ENCODE data around the gene HOXD9.

HOXD9 gene

DNA sequence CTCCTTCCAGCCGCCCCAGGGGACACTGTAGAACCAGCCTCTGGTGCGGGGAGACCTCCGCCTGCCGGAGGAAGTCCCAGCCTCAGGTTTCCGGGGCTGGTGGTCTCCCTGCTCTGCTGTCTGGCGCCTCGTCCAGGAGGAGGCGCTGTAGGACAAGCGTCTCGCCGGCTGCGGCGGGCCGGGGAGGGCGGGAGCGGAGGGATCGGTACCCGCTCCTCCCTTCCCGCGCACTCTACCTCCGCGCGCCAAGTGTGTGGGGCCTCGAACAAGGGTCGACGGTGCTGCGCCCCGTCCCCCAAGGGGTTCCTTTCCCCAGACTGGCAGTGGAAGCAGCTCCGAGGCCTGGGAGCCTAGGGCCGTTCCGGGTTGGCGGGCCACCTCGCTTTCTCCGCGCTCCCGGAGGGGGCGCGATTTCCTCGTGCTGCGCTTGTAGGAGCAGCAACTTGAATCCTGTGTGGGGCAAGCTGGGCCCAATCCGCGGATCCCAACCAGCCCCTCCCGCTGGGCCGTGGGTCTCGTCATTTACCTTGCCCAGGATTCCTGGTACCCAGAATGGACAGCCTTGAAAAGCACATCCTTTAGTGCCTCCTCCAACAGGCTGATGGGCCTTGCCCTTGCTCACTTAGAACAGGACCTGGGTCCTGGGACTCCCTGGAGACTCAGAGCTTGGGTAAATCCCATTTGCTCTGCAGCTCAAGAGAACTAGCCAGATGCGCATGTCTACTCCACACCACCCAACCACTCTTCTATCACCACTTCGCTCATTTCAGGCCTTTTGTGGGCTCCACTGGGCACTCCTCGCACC is 18.2 kb downstream of the HOXD9 start:
- DNase-seq = no peak

DNA sequence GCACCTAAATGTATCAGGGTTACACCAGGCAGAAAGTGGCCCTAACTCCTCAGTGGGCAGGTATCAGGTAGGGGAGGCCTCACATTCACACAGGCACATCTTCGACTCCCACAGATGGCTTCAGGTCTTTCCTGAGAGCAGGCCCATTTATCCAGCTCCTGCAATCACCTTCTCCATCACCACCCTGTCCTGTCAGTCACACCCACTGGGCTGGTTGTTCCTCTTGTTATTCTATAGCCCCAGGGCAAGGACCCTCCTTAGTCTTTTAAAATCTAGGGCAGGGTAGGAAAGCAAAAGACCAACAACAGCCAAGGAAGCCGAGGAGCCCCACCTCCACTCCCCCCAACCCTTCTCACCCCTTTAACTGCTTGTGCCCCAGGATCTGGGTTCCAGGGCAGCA is 19.8 kb downstream of the HOXD9 start:
- DNase-seq = no peak

DNA sequence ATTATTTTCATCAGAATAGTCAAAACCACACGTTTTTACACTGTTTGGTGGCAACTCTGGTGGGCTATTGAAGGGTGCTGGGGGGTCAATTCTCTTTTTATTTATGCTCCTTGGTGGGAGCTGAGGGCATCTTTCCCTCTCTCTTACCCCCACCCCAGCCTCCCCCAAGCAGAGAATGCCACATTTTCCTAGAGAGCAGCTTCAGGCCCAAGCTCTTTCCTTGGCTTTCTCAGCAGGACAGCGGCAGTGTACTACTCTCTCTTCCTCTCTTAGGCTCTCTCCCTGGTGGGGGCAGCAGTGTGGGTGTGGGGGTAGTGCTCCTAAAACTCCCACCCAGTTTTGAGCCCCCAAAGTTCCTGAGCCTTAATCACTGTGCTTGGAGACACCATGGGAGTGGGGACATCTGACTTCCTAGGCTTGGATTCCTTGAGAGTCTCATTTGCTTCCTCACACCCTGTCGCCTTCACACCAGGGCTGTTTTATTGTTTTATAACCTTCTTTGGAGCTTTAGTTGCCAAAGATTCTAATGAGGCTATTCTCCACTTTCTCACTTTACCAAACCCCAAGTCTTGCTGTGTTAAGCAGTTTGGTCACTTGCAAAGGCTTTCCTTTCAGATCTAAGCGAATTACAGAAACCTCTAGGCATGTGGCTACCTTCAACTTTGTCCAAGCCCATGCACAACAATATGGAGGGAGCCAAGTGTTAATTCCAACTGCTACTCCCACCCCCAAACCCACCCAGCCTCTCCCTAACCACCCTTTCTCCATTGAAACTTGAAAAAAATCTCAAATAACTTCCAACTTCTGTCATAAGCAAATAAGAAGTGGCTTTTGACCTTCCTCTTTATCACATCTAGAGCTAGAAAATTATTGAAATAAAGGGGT is 22.8 kb downstream of the HOXD9 start:
- no peak for DNase-seq

DNA sequence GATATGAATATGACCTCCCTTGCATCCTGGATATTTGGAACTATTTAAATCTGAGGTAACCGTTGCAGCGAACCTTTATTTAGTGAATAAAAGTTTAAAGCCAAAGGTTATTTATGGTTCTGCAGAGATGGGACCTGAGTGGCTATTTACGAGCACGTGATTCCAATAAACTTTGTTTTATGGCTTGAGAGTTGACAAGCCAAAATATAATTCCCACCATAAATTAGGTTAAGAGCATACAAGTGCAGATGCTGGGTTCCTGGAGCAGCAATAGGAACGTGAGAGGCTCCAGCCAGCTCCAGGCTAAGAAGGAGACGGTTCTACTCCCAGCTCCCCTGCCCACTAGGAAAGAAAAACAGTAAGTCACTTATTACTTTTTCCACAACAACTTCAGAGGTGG is 23.6 kb downstream of the HOXD9 start:
- no peak for DNase-seq

DNA sequence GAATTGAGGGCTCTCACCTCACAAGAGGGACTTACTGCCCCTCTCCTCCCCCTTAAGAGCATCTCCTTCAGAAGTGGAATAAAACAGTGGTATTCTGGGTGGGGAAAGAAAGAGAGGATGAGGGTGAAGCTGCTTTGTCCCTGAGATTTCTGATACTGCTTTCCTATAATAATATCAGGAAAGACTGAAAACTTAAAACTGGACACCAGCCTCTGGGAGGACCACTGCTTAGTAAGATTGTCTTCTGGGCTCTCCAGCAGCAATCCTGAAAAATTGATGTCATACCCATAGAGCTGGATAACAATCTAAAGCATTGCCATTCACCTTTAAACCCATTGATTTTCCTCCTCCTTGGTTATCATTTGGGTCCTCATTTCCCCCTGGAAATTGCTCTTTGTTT is 24.1 kb downstream of the HOXD9 start:
- DNase-seq = no peak

DNA sequence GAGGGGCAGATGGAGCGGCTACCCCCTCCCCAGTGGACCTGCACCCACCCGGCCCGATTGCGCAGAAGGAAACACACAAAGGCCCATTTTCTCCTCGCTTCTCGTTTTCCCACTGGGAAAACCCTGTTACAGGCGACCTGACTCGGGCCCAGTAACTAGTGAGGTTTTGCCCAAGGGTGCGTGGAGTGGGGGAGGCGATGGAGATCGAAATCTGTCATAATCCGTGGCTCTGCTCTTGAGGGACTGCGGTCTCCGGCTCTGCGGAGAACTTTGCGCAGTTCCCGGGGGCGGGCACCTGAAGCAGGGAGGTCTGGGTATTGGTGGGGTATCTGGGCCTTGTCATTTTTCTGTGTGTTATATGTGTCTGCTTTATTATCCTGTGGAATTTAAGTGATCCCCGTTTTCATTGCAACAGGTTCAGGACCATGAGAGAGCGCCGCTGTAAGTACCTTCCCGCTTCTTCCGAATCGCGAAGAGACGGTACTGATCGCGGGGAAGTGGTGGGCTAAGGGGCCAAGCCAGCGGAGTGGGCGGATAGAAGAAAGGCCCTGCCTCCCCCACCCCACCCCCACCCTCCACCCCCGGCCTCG is 24.8 kb downstream of the HOXD9 start:
- no peak for DNase-seq

DNA sequence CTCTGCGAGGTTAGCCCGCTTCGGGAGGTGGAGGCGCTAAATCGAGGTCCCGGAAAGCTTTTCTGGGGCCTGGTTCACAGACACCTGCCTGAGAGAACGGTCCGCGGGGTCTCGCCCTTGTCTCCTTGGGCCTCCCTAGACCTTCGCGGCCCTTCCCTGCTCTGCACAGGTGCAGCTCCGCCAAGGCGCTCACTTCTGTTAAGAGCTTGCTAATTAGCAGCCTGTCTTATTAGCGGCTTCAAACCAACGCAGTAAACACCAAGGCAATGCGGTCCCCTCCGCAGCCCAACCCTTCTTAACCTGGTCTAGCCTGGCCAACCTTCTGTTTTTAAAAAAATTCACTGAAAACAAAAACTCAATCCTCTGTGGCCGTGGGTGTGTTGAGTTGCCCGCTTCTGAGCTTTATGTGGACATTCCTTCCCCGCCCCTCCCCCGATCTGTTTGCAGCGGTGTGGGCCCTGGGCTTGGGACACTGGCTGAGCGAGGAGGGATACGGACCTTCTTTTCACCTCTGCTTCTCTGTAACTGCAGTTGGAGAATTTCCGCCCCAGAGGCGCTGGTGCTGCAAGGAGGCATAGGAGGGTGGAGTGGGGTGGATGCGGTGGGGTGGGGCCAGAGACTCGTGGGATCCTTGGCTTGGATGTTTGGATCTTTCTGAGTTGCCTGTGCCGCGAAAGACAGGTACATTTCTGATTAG is 25.4 kb downstream of the HOXD9 start:
- DNase-seq = no peak

DNA sequence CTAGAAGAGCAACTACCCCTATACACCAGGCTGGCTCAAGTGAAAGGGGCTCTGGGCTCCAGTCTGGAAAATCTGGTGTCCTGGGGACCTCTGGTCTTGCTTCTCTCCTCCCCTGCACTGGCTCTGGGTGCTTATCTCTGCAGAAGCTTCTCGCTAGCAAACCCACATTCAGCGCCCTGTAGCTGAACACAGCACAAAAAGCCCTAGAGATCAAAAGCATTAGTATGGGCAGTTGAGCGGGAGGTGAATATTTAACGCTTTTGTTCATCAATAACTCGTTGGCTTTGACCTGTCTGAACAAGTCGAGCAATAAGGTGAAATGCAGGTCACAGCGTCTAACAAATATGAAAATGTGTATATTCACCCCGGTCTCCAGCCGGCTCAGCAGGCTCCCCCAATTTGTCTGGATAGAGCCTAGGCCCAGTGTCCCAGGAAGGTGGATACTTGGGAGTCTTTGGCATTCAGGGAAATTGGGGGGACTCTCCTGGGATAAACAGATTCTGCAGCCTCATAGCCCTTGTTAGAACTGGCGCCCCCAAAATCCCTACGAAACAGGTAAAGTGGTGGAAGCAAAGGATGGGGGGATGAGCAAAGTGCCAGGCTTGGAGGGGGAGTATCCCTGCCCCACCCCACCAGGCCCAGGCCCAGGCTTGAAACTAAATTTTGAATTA is 26.4 kb downstream of the HOXD9 start:
- no peak for DNase-seq

DNA sequence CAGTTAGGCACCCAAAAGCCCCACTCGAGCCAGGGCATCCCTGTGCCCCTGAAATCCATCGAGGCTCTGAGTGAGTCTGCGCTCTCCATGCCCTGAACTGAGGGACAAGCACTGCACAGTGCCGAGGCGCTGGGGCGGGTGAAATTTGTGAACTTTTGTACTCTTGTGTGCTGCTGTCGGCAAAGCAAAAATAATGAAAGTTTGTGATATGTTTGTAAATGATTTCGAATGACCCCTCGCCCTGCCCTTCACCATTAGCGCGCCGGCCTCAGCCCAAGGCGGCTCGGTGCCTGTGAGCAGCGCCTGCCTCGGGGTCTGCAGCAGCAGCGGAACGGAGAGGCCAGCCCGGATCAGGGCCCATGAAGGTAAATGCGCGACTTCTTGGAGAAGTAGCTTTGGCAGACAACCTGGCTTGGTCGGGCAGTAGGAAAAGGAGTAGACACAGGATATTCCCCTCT is 27.0 kb downstream of the HOXD9 start:
- no peak for DNase-seq

DNA sequence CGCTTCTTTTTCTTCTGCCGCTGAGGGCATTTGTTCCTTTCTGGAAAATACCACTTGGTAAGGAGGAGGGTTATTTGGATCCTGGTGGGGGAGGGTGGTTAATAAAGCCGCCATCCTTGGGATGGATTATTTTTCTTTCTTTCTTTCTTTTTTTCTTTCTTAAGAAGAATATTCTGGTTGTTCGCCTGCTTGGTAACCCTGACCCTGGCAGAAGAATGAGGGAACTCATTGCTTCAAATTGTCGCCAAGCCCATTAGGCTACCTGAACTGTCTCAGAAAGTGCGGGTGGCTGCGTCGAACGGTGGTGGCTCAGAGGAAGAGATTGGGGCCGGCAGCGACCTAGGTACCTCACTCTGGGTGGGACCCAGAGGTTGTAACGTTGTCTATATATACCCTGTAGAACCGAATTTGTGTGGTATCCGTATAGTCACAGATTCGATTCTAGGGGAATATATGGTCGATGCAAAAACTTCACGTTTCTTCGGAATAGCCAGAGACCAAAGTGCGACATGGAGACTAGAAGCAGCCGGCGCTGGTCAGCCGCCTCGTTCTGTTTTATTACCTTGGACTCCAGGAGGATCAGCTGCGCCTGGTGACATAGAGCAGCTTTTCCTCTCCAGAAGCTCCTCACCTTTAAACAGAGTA is 27.5 kb downstream of the HOXD9 start:
- DNase-seq = no peak

DNA sequence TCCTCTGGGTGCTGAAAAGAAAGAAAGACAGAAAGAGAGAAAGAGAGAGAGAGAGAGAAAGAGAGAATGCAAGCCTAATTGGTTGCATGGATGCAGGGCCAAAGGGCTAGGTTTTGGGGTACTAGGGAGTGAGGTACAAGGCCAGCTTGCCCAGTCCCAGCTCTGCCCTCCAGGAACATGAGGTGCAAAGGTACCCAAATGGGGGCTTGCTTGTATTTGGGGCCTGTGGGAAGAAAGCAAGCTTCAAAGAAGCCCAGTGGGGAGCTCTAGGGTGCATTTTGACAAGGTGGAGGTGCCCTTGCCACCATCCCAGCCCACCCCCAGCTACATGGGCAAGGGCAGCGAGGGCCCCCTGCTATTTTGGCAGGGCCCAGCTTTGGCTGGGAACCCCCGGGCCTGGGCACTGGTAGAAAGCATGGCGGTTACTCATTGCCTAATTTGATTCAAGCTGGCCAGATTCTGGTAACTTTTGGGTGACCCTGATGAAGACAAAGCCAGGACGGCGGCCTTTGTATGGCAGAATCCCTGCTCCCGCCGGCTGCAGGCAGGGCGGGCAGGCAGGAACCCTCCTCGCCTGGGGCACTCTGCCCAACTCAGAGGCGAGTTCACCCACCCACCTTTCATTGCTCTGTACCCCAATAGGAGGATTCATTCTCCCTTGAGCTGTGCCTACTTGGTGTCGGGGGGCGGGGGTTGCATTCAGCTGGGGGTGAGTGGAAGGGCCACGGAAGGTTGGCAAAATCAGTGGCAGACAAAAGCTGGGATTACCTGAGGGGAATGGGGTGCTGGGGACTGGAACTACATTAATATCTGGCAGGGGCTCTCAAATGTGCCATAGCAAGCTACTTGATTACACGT is 28.3 kb downstream of the HOXD9 start:
- no peak for DNase-seq

DNA sequence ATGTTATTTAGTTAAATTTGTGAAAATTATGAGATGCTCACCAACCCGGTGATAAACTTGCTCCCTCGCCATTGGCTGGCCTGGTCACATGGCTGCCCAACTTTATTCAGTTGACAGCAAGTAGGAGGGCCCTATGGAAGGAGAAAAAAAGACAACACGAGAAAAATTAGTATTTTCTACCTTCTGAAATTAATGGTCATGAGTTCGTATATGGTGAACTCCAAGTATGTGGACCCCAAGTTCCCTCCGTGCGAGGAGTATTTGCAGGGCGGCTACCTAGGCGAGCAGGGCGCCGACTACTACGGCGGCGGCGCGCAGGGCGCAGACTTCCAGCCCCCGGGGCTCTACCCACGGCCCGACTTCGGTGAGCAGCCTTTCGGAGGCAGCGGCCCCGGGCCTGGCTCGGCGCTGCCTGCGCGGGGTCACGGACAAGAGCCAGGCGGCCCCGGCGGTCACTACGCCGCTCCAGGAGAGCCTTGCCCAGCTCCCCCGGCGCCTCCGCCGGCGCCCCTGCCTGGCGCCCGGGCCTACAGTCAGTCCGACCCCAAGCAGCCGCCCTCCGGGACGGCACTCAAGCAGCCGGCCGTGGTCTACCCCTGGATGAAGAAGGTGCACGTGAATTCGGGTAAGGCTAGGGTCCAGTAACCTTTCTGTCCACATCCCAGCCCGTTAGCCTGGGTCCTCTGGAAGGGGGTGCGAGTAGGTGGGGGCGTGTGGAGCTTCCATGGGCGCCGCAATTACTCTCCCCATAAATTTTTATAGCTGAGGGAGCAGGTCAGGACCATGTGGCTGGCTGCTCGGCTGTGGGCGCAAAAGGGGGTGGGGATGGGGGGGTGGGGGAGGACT is 29.1 kb downstream of the HOXD9 start, which contains the start of gene HOXD4:
HOXD4 (plus strand) TSS at position 109 of the 846 bp plus-strand sequence; CDS start at position 193, 84 bp downstream.
- DNase-seq = no peak

DNA sequence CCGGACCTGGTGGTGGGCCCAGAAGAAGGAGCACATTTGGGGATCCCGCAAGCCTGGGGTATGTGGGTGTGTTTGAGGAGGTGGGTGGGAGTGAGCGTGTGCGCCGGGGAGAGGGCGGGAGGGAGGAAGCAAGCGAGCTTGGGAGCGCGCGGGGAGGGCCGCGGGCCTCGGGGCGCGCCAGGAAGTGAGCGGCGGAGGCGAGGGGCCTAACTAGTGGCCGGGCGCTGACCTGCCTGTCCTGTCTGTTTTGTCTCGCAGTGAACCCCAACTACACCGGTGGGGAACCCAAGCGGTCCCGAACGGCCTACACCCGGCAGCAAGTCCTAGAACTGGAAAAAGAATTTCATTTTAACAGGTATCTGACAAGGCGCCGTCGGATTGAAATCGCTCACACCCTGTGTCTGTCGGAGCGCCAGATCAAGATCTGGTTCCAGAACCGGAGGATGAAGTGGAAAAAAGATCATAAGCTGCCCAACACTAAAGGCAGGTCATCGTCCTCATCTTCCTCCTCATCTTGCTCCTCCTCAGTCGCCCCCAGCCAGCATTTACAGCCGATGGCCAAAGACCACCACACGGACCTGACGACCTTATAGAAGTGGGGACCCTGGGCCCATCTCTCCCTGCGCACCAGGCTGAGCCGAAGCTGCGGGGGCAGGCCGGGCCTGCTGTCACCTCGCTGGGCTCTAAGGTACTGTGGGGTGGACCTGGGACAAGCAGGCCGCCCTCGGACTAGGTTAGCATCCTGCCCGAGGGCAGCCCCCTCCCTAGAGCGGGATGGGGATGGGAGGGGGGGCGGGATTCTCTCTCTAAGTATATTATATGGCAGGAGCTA is 30.0 kb downstream of the HOXD9 start:
- no peak for DNase-seq

DNA sequence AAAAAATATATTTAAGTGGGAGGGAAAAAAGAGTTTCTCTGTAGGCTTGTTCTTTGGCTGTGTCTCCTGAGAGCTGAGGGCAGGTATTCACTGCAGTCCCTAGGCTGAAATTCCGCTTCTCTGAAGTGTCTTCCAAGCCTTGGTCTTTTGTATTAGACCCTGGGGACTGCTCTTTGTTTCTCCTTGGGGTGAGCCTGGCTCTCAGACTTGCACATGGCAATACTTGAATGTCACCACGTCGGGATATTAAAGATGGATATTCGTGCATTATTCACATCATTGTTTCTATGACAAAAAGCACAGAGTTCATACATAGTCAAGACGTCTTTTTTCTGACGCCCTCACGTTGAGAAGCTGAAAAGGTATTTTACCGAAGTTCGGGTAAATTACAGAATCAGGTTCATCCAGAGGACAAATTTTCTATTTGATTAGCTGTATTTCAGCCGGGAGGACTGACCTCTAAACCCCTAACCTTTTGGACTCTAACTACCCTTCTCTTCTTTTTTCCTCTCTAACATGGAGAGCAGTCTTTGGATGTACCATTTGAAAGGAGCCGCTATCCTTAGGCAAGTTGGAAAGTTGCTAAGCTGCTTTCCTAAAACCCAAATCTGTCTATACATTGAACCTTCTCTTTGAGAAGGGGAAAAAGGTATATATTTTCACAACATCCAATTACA is 32.2 kb downstream of the HOXD9 start:
- DNase-seq = no peak

DNA sequence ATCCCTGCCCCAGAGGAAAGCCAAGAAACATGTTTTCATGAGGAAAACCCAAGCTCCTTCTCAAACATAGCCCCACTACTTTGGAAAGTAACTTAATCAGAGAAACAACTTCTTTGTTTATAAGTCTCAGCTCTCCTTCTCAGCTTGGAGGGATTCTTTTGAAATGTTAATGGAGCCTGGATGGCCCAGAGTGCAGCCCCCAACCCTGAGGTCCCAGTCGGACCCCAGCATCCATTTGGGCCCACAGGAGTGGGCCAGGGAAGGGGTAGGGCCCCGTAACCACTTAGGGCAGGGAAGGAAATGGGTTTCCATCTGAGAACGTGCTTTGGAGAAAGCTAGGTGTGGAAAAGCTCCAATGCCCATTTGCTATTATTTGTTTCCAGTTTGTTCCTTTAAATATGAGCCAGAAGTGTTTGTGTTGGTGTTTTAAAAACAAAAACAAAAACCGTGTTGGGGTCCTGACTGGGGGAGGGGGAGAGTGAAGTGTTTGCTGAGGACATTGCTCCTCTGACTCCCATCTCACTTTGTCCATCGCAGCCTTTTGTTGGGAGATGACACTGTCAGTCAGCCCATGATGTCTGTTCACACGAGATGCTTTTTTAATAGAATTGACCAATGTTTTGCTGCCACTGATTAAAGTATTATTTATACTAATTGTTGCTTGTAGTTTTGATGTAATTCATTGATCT is 33.0 kb downstream of the HOXD9 start:
- no peak for DNase-seq

DNA sequence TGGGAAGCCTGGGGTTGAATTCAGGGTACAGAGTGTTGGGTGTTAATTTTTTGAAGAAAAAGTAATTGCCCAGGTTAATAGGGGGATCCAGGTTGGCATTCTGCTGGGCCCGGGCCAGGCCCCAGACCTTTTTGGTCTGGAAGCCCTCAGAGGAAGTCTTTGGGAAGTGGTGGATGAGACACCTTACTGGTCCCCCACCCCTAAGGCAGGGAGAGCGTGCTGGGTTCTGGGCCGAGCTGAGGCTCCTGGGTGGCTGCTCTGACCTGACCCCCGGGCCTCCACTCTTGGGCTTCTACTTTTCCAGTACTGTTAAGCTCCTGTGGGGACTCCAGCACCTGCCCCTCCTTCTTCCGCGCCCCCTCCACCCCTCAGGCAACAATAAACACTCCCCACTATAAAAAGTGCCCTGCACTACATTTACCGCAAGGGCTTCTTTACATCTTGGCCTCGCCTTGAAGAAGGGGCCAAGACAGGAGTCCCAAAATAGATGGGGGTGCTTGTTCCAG is 33.8 kb downstream of the HOXD9 start:
- DNase-seq = no peak

DNA sequence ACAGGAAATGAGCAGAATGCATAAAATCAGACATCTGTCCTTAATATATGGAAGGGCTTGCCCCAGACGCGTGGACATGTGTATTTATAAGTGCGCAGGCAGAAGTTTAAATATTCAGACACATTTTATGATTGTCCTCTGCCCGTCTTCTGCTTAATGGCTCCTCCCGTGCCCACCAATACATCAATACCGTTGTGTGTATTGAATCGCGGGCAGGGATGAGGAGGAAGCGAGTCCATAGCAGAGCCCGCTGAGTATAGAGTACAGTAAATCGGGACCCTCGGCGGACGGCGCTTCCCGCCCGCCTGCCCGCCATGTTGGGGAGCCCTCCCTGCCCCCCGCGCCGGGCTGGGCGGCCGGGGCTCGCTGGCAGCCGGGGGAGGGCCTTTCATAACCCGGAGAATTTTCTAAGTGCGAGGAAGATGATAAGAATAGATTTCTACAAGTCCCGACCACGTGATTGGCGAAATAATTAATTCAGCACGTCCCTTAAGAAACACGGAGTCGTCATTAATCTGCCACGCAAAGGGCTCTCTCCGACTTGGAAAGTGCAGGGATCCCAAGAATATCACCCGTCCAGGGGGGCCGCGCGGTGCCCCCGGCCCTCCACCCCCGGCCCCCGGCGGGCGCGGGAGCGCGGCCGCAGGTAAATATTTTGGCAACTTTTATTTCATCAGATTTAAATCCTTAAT is 34.4 kb downstream of the HOXD9 start, which contains the start of gene HOXD3:
HOXD3 (plus strand) TSS at position 501 of the 692 bp plus-strand sequence. CDS start 11,808 bp downstream, outside the sequence.
- no peak for DNase-seq
